Measurements from ENCODE around the gene MAFG.

MAFG gene

GRCh38 chr17:81939881-81940385 is 12.4 kb upstream of the MAFG start:
- DNase-seq (ENCODE audit: low spot score) = peak; percentile 49

GRCh38 chr17:81939218-81939617 is 11.7 kb upstream of the MAFG start:
- no peak for DNase-seq (ENCODE audit: low spot score)

GRCh38 chr17:81935709-81936084 is 8.2 kb upstream of the MAFG start:
- no peak for DNase-seq (ENCODE audit: low spot score)

GRCh38 chr17:81934850-81935708 is 7.5 kb upstream of the MAFG start:
- DNase-seq (ENCODE audit: low spot score) = no peak

GRCh38 chr17:81934098-81934757 is 6.7 kb upstream of the MAFG start:
- no peak for DNase-seq (ENCODE audit: low spot score)

- DNase-seq (ENCODE audit: low spot score) = no peak
Measured at GRCh38 chr17:81933178-81933699, 5.7 kb upstream of the MAFG start.

- DNase-seq (ENCODE audit: low spot score) = no peak
Measured at GRCh38 chr17:81932333-81932983, 4.9 kb upstream of the MAFG start.

- DNase-seq (ENCODE audit: low spot score) = no peak
Measured at GRCh38 chr17:81931557-81932332, 4.2 kb upstream of the MAFG start.

- DNase-seq (ENCODE audit: low spot score) = no peak
Measured at GRCh38 chr17:81931189-81931556, 3.6 kb upstream of the MAFG start.

GRCh38 chr17:81930142-81931125 is 2.9 kb upstream of the MAFG start:
- no peak for DNase-seq (ENCODE audit: low spot score)

GRCh38 chr17:81929253-81930141 is 2.0 kb upstream of the MAFG start:
- DNase-seq (ENCODE audit: low spot score) = no peak

- no peak for DNase-seq (ENCODE audit: low spot score)
Measured at GRCh38 chr17:81928544-81929252, 1.2 kb upstream of the MAFG start.

GRCh38 chr17:81927152-81927652 is 333 bp downstream of the MAFG start:
- no peak for DNase-seq (ENCODE audit: low spot score)

GRCh38 chr17:81926451-81927151 is 934 bp downstream of the MAFG start:
- peak; percentile 76 for DNase-seq (ENCODE audit: low spot score)

- DNase-seq (ENCODE audit: low spot score) = no peak
Measured at GRCh38 chr17:81925860-81926450, 1.6 kb downstream of the MAFG start.

GRCh38 chr17:81924557-81925532 is 2.7 kb downstream of the MAFG start:
- no peak for DNase-seq (ENCODE audit: low spot score)
